Measurements from ENCODE around the gene ELL2. TPM values are rescaled to one million over a fixed set of nuclear protein-coding genes. Genes with fewer than 3 reads are reported as not detected.

The ELL2 gene
- total and polyA plus RNA-seq, 2 of the 13 experiments (the other 11 are each of a cell fraction or from before 2014, with no cell fraction given), result 78.9 to 97.1 TPM

GRCh38 chr5:95864944-95865504, 96.6 kb downstream of the ELL2 start (continued):
- TF ChIP-seq ZBTB43 (CRISPR knock-in tag; conservative IDR thresholded peaks at IDR 0.05) (peak; percentile 57; the same call in 1 of the 2 replicates), CSRNP1 (CRISPR knock-in tag; IDR thresholded peaks at IDR 0.05) (peak; percentile 51; the same call in 1 of the 2 replicates), ZNF205 (CRISPR knock-in tag; IDR thresholded peaks at IDR 0.05) (0 out of 2 replicates have a peak, but pooled peaks have one; percentile 19), RERE (CRISPR knock-in tag; IDR thresholded peaks at IDR 0.05; ENCODE audit: low read depth) (peak; percentile 59; the same call in 1 of the 2 replicates), ZBTB4 (CRISPR knock-in tag; IDR thresholded peaks at IDR 0.05; ENCODE audit: borderline replicate concordance) (0 out of 2 replicates have a peak, but pooled peaks have one; percentile 17), ZNF496 (CRISPR knock-in tag; IDR thresholded peaks at IDR 0.05; ENCODE audit: insufficient replicate concordance) (no peak), HNF1A (IDR thresholded peaks at IDR 0.05; ENCODE audit: low read depth) (peak; percentile 72; the same call in 1 of the 2 replicates), HNF1A (CRISPR knock-in tag; IDR thresholded peaks at IDR 0.05; ENCODE audit: borderline replicate concordance) (peak; percentile 86), ZNF747 (CRISPR knock-in tag; IDR thresholded peaks at IDR 0.05; ENCODE audit: borderline replicate concordance) (no peak), NFE2L2 (IDR thresholded peaks at IDR 0.05; ENCODE audit: low read length) (no peak), ARID2 (CRISPR knock-in tag; IDR thresholded peaks at IDR 0.05; ENCODE audit: borderline replicate concordance) (peak; percentile 78; the same call in 1 of the 2 replicates)

Measured in HepG2 (cell line).